ENCODE results near the gene ANKRD6. TPM values are rescaled to one million over a fixed set of nuclear protein-coding genes. Genes with fewer than 3 reads are reported as not detected.

The ANKRD6 gene
- total and polyA plus RNA-seq, 3 experiments from 2014 or later, result 2.8 to 3.4 (median 3.0) TPM

- H3K36me3 ChIP-seq (ENCODE audit: insufficient read depth, low read length), result no peaks in the 10 kb centered on the region
- no peak overlapping the region for H3K27ac ChIP-seq (ENCODE audit: low read depth, low read length)
- DNase-seq, result no peak
- no peaks in the 10 kb centered on the region for H3K9me3 Mint-ChIP-seq
- H3K27me3 Mint-ChIP-seq, result no peaks in the 10 kb centered on the region
- H3K27ac Mint-ChIP-seq, result peak overlapping the region in 1 of 8 donors; percentile 43
- POLR2A ChIA-PET, result no interaction called here
- no peak overlapping the region for H3K4me3 ChIP-seq (ENCODE audit: low read length)
- H3K4me1 Mint-ChIP-seq, result no peaks in the 10 kb centered on the region
- CTCF ChIA-PET, result interaction anchor here (0.6 kb wide), 1 partner anchor 20 kb away, joined by 3 read pairs; no protein-coding TSS in a partner anchor
- peaks cover 0 to 5% (median 5%) of the 10 kb centered on the region in 3 donors for H3K36me3 Mint-ChIP-seq
- no peaks in the 10 kb centered on the region for H3K27me3 ChIP-seq (ENCODE audit: insufficient read depth, low read length, poor library complexity, severe bottlenecking)
- no peaks in the 10 kb centered on the region for H3K4me1 ChIP-seq (ENCODE audit: insufficient read depth, low read length)
- H3K9me3 ChIP-seq (ENCODE audit: low read length), result no peaks in the 10 kb centered on the region
- no peak overlapping the region for H3K4me3 Mint-ChIP-seq
Measured at GRCh38 chr6:89590133-89590532, 157.2 kb downstream of the ANKRD6 start.

GRCh38 chr6:89591745-89592144 lies 158.8 kb downstream of the ANKRD6 start:
- CTCF ChIA-PET, result no interaction called here
- Histone ChIP-seq H3K9me3 (ENCODE audit: low read length) (no peaks in the 10 kb centered on the region), H3K4me3 (ENCODE audit: low read length) (no peak overlapping the region), H3K27me3 (ENCODE audit: insufficient read depth, low read length, poor library complexity, severe bottlenecking) (no peaks in the 10 kb centered on the region), H3K36me3 (ENCODE audit: insufficient read depth, low read length) (no peaks in the 10 kb centered on the region), H3K4me1 (ENCODE audit: insufficient read depth, low read length) (peaks cover 12% of the 10 kb centered on the region), H3K27ac (ENCODE audit: low read depth, low read length) (no peak overlapping the region)
- H3K4me1 Mint-ChIP-seq, result peaks cover 10 to 14% (median 14%) of the 10 kb centered on the region in 3 donors
- POLR2A ChIA-PET, result no interaction called here
- H3K27me3 Mint-ChIP-seq, result peaks cover 0 to 1% of the 10 kb centered on the region in 2 donors
- no peak for DNase-seq
- peaks cover 0 to 8% (median 5%) of the 10 kb centered on the region in 3 donors for H3K36me3 Mint-ChIP-seq
- H3K27ac Mint-ChIP-seq, result no peak overlapping the region
- H3K9me3 Mint-ChIP-seq, result no peaks in the 10 kb centered on the region
- H3K4me3 Mint-ChIP-seq, result no peak overlapping the region

DNA sequence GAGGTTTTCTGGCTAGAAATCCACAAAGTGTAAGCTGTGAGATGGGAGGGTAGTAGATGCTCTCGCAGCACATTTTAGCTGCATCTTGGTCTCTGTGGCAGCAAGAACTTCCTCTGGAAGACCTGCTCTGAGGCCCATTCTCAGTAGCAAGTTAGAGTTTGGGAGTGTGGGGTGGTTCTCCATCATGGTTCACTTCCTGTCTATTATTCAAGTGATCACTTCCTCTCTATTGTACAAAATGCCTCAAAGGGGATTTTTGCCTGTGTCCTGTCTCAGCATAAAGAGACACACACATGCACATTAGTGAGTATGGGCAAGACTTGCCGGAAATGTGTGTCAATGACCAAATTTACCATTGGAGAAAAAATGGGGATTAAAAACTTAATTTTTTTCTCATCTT lies 163.1 kb downstream of the ANKRD6 start:
- H3K4me3 Mint-ChIP-seq, result no peak overlapping the region
- H3K4me1 ChIP-seq (ENCODE audit: insufficient read depth, low read length), result peaks cover 12% of the 10 kb centered on the region
- no peaks in the 10 kb centered on the region for H3K27me3 ChIP-seq (ENCODE audit: insufficient read depth, low read length, poor library complexity, severe bottlenecking)
- CTCF ChIA-PET, result interaction anchor here (0.9 kb wide), 1 partner anchor 12 kb away, joined by 3 read pairs; no protein-coding TSS in a partner anchor
- no peak overlapping the region for H3K4me3 ChIP-seq (ENCODE audit: low read length)
- H3K4me1 Mint-ChIP-seq, result peaks cover 11 to 14% (median 14%) of the 10 kb centered on the region in 3 donors
- H3K27ac Mint-ChIP-seq, result peak overlapping the region in 2 of 8 donors; percentile 9 to 71
- no peaks in the 10 kb centered on the region for H3K9me3 Mint-ChIP-seq
- POLR2A ChIA-PET, result interaction anchor here (0.5 kb wide), 1 partner anchor 243 kb away, joined by 12 read pairs; no protein-coding TSS in a partner anchor
- H3K9me3 ChIP-seq (ENCODE audit: low read length), result no peaks in the 10 kb centered on the region
- no peaks in the 10 kb centered on the region for H3K36me3 ChIP-seq (ENCODE audit: insufficient read depth, low read length)
- H3K27ac ChIP-seq (ENCODE audit: low read depth, low read length), result no peak overlapping the region
- no peak for DNase-seq
- H3K27me3 Mint-ChIP-seq, result peaks cover 0 to 1% of the 10 kb centered on the region in 2 donors
- peaks cover 0 to 12% (median 0%) of the 10 kb centered on the region in 3 donors for H3K36me3 Mint-ChIP-seq

DNA sequence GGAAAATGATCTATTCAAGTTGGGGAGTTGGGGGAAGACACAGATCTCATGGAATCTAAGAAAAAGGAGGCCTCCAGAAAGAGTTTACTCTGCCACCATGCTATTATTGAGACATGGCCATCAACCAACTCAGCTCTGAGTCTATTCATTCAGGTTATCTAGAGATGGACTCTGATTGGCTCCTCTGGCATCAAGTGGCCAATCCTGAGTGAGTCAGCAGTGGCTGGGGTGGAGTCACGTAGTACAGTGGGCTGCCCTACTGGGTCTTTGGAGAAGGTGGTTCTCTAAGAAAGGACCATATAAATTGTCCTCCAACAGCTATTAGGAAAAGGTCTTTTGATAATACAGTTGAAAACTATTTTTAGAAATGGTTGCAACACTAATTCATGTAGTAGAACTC lies 163.5 kb downstream of the ANKRD6 start:
- Mint-ChIP-seq H3K27me3 (peaks cover 0 to 1% of the 10 kb centered on the region in 2 donors), H3K4me1 (peaks cover 11 to 14% (median 14%) of the 10 kb centered on the region in 3 donors), H3K27ac (no peak overlapping the region), H3K4me3 (no peak overlapping the region), H3K9me3 (no peaks in the 10 kb centered on the region), H3K36me3 (peaks cover 0 to 12% (median 0%) of the 10 kb centered on the region in 3 donors)
- Histone ChIP-seq H3K27ac (ENCODE audit: low read depth, low read length) (no peak overlapping the region), H3K36me3 (ENCODE audit: insufficient read depth, low read length) (no peaks in the 10 kb centered on the region), H3K4me1 (ENCODE audit: insufficient read depth, low read length) (peaks cover 12% of the 10 kb centered on the region), H3K27me3 (ENCODE audit: insufficient read depth, low read length, poor library complexity, severe bottlenecking) (no peaks in the 10 kb centered on the region), H3K4me3 (ENCODE audit: low read length) (no peak overlapping the region), H3K9me3 (ENCODE audit: low read length) (no peaks in the 10 kb centered on the region)
- no peak for DNase-seq
- ChIA-PET CTCF (interaction anchor here (0.6 to 0.9 kb wide), 2 partner anchors 11 to 164 kb away, joined by 3 to 4 read pairs; partner anchors contain the start of gene ANKRD6), POLR2A (interaction anchor here (0.6 kb wide), 1 partner anchor 10 kb away, joined by 5 read pairs; no protein-coding TSS in a partner anchor)

DNA sequence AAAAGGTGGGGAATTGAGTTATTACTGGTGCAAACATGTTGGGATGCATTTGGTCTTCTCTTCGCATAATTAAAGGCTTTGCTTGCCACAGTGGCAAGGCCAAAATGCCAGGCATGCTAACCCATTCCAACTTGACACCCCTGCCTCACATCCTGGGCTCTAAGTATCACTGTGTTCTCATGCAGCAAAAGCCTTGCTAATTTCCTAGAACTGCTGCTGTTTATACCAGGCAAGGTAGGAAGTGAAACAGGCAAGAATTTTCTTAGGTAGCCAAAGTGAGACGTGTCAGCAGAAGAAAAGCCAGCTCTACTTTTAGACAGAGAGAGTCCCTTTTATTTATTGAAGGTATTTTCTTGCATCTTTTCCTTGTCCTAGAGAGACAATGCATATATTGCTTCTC lies 164.4 kb downstream of the ANKRD6 start:
- ChIA-PET CTCF (interaction anchor here (1.7 kb wide), 1 partner anchor 165 kb away, joined by 5 read pairs; no protein-coding TSS in a partner anchor), POLR2A (no interaction called here)
- DNase-seq, result no peak
- no peaks in the 10 kb centered on the region for H3K36me3 ChIP-seq (ENCODE audit: insufficient read depth, low read length)
- Mint-ChIP-seq H3K36me3 (peaks cover 0 to 12% (median 0%) of the 10 kb centered on the region in 3 donors), H3K9me3 (no peaks in the 10 kb centered on the region), H3K4me3 (no peak overlapping the region), H3K27me3 (peaks cover 0 to 1% of the 10 kb centered on the region in 2 donors), H3K4me1 (peaks cover 11 to 14% (median 14%) of the 10 kb centered on the region in 3 donors), H3K27ac (no peak overlapping the region)
- H3K27me3 ChIP-seq (ENCODE audit: insufficient read depth, low read length, poor library complexity, severe bottlenecking), result no peaks in the 10 kb centered on the region
- peaks cover 12% of the 10 kb centered on the region for H3K4me1 ChIP-seq (ENCODE audit: insufficient read depth, low read length)
- no peak overlapping the region for H3K27ac ChIP-seq (ENCODE audit: low read depth, low read length)
- H3K9me3 ChIP-seq (ENCODE audit: low read length), result no peaks in the 10 kb centered on the region
- no peak overlapping the region for H3K4me3 ChIP-seq (ENCODE audit: low read length)

GRCh38 chr6:89597988-89598387 lies 165.0 kb downstream of the ANKRD6 start:
- H3K36me3 Mint-ChIP-seq, result peaks cover 0 to 12% (median 0%) of the 10 kb centered on the region in 3 donors
- H3K36me3 ChIP-seq (ENCODE audit: insufficient read depth, low read length), result no peaks in the 10 kb centered on the region
- CTCF ChIA-PET, result interaction anchor here (1.7 kb wide), 1 partner anchor 165 kb away, joined by 5 read pairs; no protein-coding TSS in a partner anchor
- H3K4me3 ChIP-seq (ENCODE audit: low read length), result no peak overlapping the region
- no peak overlapping the region for H3K27ac ChIP-seq (ENCODE audit: low read depth, low read length)
- no peaks in the 10 kb centered on the region for H3K9me3 ChIP-seq (ENCODE audit: low read length)
- POLR2A ChIA-PET, result no interaction called here
- H3K4me1 Mint-ChIP-seq, result peaks cover 11 to 14% (median 14%) of the 10 kb centered on the region in 3 donors
- peaks cover 12% of the 10 kb centered on the region for H3K4me1 ChIP-seq (ENCODE audit: insufficient read depth, low read length)
- H3K9me3 Mint-ChIP-seq, result no peaks in the 10 kb centered on the region
- H3K27me3 ChIP-seq (ENCODE audit: insufficient read depth, low read length, poor library complexity, severe bottlenecking), result no peaks in the 10 kb centered on the region
- no peak overlapping the region for H3K27ac Mint-ChIP-seq
- peaks cover 0 to 1% of the 10 kb centered on the region in 2 donors for H3K27me3 Mint-ChIP-seq
- no peak for DNase-seq
- H3K4me3 Mint-ChIP-seq, result no peak overlapping the region

DNA sequence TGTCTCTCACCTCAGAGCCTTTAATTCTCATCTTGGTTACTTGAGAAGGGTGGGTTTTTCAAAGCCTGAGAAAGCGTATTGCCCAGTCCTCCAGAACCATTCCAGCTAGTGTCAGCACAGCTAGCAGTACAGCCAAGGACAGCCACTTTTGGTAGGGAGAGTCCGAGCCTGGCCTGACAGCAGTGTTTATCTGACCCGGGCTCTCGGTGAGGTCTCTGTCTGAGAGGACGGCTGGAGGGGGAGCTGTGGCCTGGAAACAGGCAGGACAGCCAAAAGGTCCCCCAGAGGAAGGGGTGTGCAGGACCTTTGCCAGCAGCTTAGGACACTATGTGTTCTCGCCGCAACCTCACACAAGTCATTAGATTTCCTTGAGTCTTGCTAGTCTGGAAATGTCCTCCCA lies 166.8 kb downstream of the ANKRD6 start:
- H3K4me1 ChIP-seq (ENCODE audit: insufficient read depth, low read length), result peaks cover 12% of the 10 kb centered on the region
- Mint-ChIP-seq H3K36me3 (peaks cover 0 to 7% (median 0%) of the 10 kb centered on the region in 3 donors), H3K27ac (no peak overlapping the region), H3K27me3 (peaks cover 0 to 1% of the 10 kb centered on the region in 2 donors), H3K4me3 (no peak overlapping the region), H3K4me1 (peaks cover 11 to 14% (median 14%) of the 10 kb centered on the region in 3 donors), H3K9me3 (no peaks in the 10 kb centered on the region)
- H3K36me3 ChIP-seq (ENCODE audit: insufficient read depth, low read length), result no peaks in the 10 kb centered on the region
- H3K4me3 ChIP-seq (ENCODE audit: low read length), result no peak overlapping the region
- POLR2A ChIA-PET, result no interaction called here
- H3K27ac ChIP-seq (ENCODE audit: low read depth, low read length), result no peak overlapping the region
- CTCF ChIA-PET, result interaction anchor here (1.4 to 1.5 kb wide), 2 partner anchors 9 to 10 kb away, joined by 4 to 6 read pairs; no protein-coding TSS in a partner anchor
- H3K27me3 ChIP-seq (ENCODE audit: insufficient read depth, low read length, poor library complexity, severe bottlenecking), result no peaks in the 10 kb centered on the region
- H3K9me3 ChIP-seq (ENCODE audit: low read length), result no peaks in the 10 kb centered on the region
- no peak for DNase-seq

- H3K4me3 Mint-ChIP-seq, result no peak overlapping the region
- CTCF ChIA-PET, result no interaction called here
- Histone ChIP-seq H3K36me3 (ENCODE audit: insufficient read depth, low read length) (no peaks in the 10 kb centered on the region), H3K27ac (ENCODE audit: low read depth, low read length) (no peak overlapping the region), H3K9me3 (ENCODE audit: low read length) (no peaks in the 10 kb centered on the region), H3K4me1 (ENCODE audit: insufficient read depth, low read length) (no peaks in the 10 kb centered on the region), H3K27me3 (ENCODE audit: insufficient read depth, low read length, poor library complexity, severe bottlenecking) (no peaks in the 10 kb centered on the region), H3K4me3 (ENCODE audit: low read length) (no peak overlapping the region)
- H3K4me1 Mint-ChIP-seq, result peaks cover 0 to 1% (median 0%) of the 10 kb centered on the region in 3 donors
- peak overlapping the region in 1 of 8 donors; percentile 82 for H3K27ac Mint-ChIP-seq
- DNase-seq, result no peak
- peaks cover 0 to 4% (median 0%) of the 10 kb centered on the region in 3 donors for H3K36me3 Mint-ChIP-seq
- no peaks in the 10 kb centered on the region for H3K27me3 Mint-ChIP-seq
- POLR2A ChIA-PET, result no interaction called here
- no peaks in the 10 kb centered on the region for H3K9me3 Mint-ChIP-seq
Measured at GRCh38 chr6:89602166-89602565, 169.2 kb downstream of the ANKRD6 start.

All from CD8-positive, alpha-beta memory T cell (primary cell).